NK-92 treated with Interleukin-12 subunit alpha and Interleukin-12 subunit beta, amount 100 ng/mL, for 24 hours (cell line): ENCODE data around the gene EVI5.
"Not testable (repeated sequence)": the region's sequence is repeated elsewhere in the genome, so short reads cannot be mapped to it uniquely, and the experiment has no call there.

Source experiments
- DNase-seq: peaks from one replicate; lab custom pipeline; 2025; lab: John Stamatoyannopoulos, UW

The EVI5 gene

GRCh38 chr1:92575123-92575522 is 209.8 kb downstream of the EVI5 start:
- no peak for DNase-seq

- DNase-seq = no peak
These were observed 212.4 kb downstream of the EVI5 start for GRCh38 chr1:92572520-92572919.

GRCh38 chr1:92571578-92571977 is 213.3 kb downstream of the EVI5 start:
- DNase-seq = no peak

- DNase-seq = no peak
These were observed 217.6 kb downstream of the EVI5 start for GRCh38 chr1:92567211-92567868.

DNA sequence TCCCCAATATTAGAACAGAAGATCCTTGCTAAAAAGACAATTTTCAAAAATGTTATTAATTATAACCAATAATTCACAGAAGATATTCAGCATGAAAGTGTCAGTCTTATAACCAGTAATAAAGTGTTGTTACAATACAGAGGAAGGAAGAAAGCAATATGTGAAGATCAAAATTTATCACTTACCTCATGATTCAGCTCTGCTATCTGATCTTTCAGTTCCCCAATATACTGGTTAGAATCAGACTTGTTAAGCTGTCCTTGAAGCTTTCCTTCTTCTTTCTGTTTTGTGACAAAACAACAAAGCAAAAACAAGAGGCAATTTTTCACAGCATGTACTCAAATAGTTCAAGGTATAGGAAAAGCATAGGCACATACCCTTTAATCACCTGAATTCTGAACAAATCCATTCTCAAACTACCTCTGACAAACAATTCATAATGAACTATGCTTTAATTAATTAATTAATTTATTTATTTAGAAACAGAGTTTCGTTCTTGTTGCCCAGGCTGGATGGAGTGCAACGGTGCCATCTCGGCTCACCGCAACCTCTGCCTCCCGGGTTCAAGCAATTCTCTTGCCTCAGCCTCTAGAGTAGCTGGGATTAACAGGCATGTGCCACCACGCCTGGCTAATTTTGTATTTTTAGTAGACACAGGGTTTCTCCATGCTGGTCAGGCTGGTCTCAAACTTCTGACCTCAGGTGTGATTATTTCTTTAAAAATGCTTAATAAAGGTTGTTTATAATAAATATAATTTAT is 221.3 kb downstream of the EVI5 start:
- DNase-seq = no peak

GRCh38 chr1:92556350-92556749 is 228.6 kb downstream of the EVI5 start:
- DNase-seq = no peak

GRCh38 chr1:92554216-92554615 is 230.7 kb downstream of the EVI5 start:
- no peak for DNase-seq

DNA sequence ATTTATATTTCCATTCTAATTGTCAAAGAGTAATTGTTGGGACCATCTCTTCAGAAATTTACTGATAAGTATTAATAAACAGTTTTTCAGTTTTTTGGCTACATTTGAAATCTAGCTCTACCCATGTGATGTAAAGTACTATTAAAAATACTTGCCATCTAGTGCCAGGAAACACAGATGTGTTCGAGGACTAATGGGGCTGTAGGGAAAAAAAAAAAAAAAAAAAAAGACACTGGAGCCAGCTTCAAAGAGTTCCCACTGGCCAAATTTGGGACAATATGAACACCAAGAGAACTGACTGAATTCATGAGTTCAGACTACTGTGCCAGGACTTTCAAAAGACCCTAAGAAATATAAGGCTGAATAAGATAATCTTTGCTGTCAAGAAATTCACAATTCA is 233.0 kb downstream of the EVI5 start:
- no peak for DNase-seq

- DNase-seq = no peak
These were observed 240.1 kb downstream of the EVI5 start for GRCh38 chr1:92544756-92545165.

GRCh38 chr1:92543131-92544055 is 241.5 kb downstream of the EVI5 start:
- DNase-seq = no peak

GRCh38 chr1:92538413-92539061 is 246.4 kb downstream of the EVI5 start:
- DNase-seq = no peak

GRCh38 chr1:92538048-92538412 is 246.9 kb downstream of the EVI5 start:
- no peak for DNase-seq

- no peak for DNase-seq
These were observed 247.7 kb downstream of the EVI5 start for GRCh38 chr1:92536980-92537884.

DNA sequence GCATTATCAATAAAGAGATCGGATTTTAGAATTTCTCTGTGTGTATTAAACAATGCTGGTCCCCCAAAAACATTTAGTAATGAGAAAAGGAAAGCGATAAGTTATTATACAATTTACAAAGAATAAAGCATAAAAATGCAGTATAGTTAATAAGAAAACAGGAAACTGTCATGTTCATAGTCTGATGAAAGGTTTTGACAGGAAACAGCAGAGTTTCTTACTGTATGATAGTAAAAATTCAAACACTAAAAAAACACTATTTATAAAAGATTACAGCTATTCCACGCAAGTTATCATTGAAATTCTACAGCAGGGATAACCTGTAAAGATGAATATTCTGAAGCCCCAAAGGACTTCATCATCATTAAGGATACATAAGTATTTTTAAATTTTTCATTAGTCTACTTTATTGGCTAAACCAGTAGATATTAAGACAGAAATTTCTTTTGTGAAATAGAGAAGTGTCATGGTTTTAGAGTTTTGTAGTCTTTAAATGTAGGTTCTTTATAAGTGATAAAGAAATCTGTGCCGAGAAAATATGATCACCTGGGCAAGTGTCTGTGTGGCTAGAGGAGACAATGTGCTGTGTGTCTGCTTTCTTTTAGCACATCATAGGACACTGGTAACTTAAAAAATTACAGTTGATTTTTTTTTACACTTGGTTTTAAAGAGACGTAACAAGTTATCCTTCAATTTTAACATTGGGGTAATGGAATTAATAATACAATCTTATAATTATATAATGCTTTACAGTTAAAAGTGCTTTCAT is 248.5 kb downstream of the EVI5 start:
- DNase-seq = no peak

DNA sequence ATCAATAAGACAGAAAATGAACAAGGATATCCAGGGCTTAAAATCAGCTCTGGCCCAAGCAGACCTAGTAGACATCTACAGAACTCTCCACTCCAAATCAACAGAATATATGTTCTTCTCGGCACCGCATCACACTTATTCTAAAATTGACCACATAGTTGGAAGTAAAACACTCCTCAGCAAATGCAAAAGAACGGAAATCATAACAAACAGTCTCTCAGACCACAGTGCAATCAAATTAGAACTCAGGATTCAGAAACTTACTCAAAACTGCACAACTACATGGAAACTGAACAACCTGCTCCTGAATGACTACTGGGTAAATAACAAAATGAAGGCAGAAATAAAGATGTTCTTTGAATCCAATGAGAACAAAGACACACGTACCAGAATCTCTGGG is 252.5 kb downstream of the EVI5 start:
- DNase-seq = not testable (repeated sequence)

DNA sequence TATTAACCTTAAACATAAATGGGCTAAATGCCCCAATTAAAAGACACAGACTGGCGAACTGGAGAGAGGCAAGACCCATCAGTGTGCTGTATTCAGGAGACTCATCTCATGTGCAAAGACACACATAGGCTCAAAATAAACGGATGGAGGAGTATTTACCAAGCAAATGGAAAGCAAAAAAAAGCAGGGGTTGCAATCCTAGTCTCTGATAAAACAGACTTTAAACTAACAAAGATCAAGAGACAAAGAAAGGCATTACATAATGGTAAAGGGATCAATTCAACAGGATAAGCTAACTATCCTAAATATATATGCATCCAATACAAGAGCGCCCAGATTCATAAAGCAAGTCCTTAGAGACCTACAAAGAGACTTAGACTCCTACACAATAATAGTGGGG is 253.0 kb downstream of the EVI5 start:
- DNase-seq = not testable (repeated sequence)

DNA sequence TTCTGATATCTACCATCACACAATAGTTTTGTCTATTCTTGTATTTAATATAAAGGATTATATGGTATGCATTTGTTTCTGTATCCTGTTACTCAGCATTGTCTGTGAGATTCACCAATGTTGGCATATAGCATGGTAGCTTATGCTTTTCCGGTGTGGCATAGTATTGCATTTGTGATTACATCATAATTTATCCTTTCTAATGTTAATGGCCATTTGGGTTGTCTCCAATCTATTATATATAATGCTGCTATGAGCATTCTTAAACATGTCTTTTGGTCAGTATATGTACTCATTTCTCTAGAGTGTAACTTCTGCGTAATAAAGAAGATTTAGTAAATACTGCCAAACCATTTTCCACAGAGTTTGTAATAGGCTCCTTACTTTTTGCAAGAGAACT is 257.2 kb downstream of the EVI5 start:
- DNase-seq = no peak

GRCh38 chr1:92524944-92525590 is 259.8 kb downstream of the EVI5 start:
- DNase-seq = not testable (repeated sequence)

DNA sequence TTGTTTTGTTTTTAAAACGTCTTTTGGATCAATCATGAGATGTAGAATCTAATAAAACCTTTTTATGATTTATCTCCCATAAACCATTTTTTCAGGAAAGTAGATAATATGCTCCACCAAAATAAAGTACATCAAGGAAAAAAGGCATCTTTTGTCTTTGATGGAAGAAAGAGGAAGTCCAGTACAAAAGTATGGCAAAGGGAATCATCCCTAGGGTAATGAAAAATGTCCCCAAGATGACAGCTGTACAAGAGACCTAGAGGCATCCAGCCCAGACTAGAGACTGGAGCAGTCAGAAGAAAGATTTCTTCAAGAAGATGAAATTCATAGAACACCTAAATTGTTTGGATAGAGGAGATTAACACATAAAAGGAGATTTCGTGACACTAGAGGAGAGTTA is 265.9 kb downstream of the EVI5 start:
- DNase-seq = no peak

DNA sequence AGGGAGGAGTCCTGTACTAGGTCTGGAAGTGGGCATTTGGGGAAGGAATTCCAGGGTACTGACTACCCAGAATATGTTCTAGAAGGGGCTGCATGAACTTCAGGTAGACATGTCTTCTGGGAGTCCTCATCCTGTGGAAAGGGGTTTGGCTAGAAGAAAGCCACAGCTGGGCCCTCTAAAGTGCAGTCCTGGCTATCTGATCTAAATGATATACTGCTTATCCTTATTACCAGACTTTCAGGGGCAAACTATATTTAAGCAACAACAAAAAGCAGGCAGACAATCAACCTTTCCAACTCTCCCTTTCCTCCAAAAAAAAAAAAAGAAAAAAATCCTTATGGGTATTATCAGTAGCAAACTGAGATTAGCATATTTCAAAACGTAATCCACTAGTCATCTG is 268.3 kb downstream of the EVI5 start:
- DNase-seq = no peak
